MM.1S (cell line): ENCODE data around the gene RHOT1.
"Not testable (repeated sequence)": the region's sequence is repeated elsewhere in the genome, so short reads cannot be mapped to it uniquely, and the experiment has no call there.

Source experiments
- EZH2phosphoT487 ChIP-seq: fragments of 300-600 bp; sonication (generic); IDR thresholded peaks from 2 replicates; pipeline ENCODE4 v1.6.1; 2018; ENCODE audit warnings: antibody characterized with exemption, low read length
- TF ChIP-seq, protein P1 (sequence below): fragments of 300-600 bp; sonication (generic); IDR thresholded peaks from 2 replicates; pipeline ENCODE4 v1.5.1; 2016; ENCODE audit warnings: antibody characterized with exemption, low read length, mixed read lengths

DNA sequence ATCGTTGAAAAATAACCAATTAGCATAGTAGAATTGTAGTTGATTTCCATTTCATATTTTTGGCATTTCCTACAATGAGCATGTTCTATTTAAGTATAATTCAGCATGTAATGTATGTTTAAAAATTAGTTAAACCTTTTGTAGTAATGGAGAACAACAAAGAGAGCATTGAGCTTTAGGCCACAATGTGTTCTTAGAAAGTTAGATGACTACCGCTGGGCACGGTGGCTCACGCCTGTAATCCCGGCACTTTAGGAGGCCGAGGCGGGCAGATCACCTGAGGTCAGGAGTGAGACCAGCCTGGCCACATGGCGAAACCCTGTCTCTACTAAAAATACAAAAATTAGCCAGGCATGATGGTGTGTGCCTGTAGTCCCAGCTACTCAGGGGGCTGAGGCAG is 42.0 kb upstream of the RHOT1 start:
- TF ChIP-seq, protein P1, sequence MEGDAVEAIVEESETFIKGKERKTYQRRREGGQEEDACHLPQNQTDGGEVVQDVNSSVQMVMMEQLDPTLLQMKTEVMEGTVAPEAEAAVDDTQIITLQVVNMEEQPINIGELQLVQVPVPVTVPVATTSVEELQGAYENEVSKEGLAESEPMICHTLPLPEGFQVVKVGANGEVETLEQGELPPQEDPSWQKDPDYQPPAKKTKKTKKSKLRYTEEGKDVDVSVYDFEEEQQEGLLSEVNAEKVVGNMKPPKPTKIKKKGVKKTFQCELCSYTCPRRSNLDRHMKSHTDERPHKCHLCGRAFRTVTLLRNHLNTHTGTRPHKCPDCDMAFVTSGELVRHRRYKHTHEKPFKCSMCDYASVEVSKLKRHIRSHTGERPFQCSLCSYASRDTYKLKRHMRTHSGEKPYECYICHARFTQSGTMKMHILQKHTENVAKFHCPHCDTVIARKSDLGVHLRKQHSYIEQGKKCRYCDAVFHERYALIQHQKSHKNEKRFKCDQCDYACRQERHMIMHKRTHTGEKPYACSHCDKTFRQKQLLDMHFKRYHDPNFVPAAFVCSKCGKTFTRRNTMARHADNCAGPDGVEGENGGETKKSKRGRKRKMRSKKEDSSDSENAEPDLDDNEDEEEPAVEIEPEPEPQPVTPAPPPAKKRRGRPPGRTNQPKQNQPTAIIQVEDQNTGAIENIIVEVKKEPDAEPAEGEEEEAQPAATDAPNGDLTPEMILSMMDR, result not testable (repeated sequence)
- TF ChIP-seq EZH2phosphoT487, result not testable (repeated sequence)
